OCI-M2 (cell line): ENCODE results near the gene SLC23A3.

ENCODE experiments used
- DNase-seq: peaks from one replicate; lab custom pipeline; 2025; ENCODE audit not compliant: unreplicated experiment; lab: John Stamatoyannopoulos, UW

Gene SLC23A3

DNA sequence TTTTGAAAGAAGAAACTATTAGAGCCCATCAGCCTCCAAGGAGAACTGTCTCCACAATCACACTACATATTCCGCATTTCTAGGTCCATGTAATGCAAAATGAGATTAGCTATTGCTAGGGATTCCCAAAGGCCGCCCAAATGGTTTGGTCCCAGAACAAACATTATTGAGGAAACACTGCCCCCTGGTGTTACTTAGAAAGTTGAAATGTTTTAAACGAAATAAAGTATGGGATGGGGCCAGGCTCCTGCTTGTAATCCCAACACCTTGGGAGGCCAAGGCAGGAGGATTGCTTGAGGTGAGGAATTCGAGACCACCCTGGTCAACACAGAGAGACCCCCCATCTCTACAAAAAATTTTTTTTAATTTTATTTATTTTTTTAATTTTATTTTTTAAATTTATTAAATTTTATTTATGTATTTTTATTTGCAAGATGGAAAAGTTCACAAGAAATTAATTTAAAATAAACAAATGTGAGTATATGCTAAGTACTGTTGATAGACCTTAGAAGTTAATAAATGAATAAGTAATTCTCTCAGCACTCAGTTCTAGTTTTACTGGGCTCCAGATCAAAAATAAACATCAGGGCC lies 14.7 kb downstream of the SLC23A3 start:
- no peak for DNase-seq

DNA sequence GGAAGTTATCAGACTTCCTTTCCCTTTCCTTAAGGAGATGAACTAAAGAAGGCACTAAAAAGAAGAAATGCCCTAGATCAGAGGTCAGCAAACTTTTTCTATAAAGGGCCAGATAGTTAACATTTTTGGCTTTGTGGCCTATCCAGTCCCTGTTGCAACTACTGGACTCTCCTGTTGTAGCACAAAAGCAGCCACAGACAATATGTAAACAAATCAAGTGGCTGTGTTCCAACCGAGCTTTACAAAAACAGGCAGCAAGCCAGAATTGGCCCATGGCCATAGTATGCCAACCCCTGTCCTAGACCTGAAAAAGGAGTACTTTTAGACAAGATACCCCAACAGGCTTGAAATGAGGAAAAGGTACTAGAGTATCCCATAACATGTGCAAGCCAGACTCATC lies 20.2 kb downstream of the SLC23A3 start:
- DNase-seq = no peak

DNA sequence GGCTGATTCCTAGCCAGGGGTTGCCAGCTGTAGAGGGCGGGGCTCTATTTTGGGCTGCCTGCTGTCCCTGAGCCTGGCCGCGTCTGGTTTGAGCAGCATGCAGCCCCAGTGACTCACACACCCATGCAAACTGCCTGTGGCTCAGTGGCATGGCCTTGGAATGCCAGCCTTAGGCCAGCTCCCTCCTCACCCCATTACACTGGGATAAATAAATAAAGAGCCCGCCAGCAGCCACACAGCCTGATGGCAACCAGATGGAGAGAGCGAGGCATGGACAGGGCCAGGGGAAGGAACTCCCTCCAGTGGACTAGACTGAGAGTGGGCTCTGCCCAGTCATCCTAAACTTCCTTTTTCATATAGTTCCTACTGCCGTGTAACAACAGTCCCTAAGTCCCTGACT lies 27.5 kb downstream of the SLC23A3 start:
- no peak for DNase-seq

DNA sequence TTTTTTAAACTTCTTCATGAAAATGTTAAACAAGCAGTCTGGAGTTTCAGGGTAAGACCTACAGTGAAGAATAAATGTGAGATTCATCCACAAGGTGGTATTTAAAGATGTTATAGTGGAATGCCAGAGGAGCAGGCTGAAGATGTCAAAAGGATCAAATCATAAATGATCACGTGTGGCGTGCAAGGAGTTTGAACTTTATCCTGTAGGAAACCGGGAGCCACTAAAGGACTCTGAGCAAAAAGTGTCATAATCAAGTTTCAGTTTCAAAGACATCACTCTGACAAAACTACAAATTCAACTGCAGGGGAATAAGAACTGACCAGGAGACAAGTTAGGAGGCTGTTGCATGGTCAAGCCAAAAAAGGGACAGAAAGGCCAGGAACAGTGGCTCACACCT lies 29.1 kb downstream of the SLC23A3 start:
- DNase-seq = no peak

DNA sequence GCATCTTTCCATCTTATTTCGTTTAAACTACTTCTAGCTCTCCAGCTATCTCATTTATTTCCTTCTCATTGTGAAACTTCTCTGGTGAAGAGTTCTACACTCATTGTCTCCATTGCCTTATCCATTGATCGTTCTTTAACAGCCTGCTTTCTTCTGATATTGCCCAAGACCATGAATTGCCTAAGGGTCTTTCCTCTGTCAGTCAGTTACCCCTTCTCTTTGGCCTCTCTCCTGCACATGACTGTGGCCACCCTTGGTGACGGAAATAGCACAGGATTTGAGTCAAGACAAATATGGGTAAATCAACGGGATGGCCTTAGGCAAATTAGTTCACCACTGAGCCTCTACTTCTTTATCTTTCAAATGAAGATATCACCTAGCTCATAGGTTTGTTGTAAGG lies 35.9 kb downstream of the SLC23A3 start:
- no peak for DNase-seq

DNA sequence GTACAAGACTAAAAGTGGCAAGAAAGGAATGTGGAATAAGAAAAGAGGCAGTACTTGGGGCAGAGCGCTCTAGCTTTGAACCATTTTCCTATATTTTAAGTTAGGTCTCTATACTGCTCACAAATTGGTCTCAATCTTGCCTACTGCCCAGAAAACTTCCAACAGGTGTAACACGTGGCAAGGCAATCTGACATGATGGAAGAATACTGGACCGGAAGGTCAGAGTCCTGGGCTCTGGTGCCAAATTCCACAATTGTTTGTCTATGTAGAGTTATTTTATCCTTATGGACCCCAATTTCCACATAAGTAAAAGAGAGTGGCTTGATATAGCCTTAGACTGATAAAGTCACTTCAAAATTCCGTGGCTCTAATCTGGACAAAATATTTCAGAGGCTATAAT lies 38.1 kb downstream of the SLC23A3 start:
- no peak for DNase-seq

DNA sequence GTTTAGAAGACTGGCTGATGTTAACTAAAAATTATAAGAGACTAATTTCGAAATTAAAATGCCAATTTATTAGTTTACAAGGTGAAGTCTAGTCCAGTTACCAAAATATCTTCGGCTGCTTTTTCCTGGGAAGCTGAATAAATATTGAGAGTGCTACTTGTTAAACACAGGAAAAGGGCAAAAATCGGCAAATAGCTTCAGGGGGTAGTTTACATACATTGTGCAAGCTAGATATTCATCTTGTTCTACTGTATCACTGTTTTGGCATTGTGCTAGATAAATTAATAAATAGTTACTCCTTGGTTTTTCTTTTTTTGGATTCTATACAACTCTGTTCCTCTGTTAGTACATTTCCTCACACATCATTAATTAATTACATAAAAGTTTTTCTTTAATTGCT lies 38.5 kb downstream of the SLC23A3 start:
- no peak for DNase-seq

DNA sequence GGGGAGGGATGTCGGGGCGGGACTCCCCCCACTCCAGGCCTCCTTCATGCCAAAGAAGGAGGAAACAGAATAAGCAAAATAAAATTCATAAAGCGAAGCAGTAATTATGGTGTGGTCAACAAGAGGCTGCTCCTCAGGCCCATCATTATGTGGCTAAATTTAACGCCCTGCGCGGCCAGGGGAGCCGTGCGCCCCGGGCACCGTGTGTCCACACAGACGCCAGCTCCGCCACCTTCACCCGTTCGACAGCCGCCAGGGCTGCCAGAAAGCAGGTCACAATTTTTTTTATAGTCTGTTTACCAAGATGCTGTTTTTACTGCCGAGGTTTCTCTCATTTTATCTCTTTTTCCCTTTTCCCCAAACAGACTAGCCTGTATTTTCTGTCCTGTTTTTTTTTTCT lies 40.2 kb downstream of the SLC23A3 start:
- no peak for DNase-seq

DNA sequence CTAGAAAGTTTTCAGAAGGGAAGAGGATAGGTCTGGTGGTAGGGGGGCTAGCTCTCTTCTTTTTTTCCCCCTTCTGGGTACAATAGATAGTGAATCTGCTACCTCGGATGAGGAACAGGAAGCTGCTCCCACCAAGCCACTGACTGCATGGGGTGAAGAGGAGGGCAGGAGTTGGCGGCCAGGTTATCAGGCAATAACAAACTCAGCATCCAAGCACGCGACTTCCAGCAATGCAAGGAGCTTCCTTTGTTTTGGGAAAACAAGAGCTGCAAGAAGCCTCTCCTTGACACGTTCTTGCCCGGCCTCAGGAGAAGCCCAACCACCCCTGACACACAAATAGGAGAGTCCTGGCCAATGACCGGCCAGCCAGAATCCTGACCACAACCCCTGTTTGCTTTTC lies 41.4 kb downstream of the SLC23A3 start:
- peak; percentile 91 for DNase-seq

DNA sequence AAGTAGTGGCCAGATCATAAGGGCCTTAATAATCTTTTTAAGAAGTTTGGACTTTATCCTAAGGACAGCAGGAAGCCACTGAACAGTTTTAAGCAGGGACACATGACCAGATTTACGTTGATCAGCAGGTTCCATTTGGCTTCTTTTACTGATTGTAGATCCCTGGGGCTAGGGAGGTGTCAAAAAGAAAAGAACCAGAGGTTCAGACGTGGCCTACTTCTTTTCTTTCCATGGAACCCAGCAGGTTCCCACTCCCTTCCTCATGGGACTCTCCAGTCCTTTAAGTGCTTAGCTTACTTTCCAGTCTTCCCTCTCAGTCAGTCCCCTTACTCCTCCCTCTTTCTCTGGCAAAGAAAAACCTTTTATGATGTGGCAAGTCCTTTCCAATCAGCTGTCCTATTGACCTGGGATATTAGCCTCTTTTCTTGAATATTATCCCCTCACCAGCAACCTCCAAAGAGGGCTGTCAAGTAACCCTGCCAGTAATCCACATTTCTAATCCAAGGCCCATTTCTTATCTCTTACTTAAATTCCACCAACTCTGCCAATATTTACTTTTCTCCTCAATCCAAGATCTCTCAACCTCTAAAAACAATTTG lies 42.7 kb downstream of the SLC23A3 start:
- no peak for DNase-seq

DNA sequence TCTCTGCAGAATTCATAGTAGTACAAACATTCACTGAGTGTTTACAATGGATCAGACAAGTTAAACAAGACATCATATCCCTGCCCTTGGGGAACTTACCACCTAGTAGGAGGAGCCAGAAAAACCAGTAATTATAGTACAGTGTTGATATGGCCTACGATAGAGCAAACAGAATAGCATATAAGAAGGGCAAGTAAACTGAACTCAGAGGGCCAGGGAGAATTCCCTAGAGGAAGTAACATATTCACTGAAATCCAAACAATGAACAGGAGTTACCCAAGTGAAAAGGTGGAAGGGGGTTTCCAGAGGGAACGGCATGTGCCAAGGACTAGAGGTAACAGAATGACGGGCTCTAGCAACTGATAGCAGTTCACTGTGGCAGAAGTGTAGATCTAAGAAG lies 43.3 kb downstream of the SLC23A3 start:
- no peak for DNase-seq

DNA sequence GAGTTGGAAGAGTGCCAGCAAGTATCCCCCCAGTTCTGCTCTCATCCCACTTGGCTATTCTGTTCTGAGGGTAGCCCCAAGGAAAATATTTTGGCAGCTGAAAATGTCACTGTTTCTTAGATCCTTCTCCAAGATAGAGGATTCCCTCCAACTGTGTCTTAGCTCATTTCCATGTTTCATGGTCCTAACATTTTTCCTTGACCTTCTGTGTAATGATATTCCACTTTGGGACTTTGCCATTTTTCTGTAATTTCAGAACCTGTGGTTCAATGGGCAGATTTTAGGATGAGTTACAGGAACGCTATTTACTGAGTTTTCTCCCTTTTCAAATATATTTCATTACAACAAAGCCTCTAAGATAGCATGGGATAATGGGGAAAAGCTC lies 44.0 kb downstream of the SLC23A3 start:
- DNase-seq = no peak

DNA sequence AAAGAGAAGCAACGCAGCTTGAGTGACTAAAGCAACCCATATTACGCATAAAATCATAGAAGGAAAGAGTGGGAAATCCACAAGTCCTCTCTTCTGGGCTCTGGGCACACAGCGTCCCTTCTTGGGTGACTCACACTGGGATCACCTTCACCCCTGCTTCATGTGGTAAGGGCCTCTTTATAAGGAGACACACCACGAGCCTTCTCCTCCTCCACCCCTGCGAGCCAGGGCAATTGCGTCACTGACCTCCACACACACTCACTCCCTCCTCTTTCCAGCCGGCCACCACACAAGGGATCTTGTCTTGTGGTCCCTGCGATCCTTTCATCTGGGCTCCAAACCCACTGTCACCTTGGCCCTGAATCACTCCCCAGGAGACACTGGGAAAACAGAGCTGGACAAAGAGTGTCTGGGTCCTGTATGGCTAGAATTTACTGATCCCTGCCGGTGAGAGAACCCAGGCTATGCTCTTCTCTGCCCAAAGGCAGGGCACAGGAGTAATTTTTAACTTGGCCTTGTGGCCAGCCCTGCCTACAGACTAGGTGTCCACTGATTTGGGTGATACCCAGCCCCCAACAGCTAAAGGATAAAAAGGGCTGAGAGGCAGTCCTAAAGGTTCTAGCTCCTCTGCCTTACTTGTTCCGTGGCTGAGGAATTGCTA lies 44.5 kb downstream of the SLC23A3 start:
- no peak for DNase-seq

DNA sequence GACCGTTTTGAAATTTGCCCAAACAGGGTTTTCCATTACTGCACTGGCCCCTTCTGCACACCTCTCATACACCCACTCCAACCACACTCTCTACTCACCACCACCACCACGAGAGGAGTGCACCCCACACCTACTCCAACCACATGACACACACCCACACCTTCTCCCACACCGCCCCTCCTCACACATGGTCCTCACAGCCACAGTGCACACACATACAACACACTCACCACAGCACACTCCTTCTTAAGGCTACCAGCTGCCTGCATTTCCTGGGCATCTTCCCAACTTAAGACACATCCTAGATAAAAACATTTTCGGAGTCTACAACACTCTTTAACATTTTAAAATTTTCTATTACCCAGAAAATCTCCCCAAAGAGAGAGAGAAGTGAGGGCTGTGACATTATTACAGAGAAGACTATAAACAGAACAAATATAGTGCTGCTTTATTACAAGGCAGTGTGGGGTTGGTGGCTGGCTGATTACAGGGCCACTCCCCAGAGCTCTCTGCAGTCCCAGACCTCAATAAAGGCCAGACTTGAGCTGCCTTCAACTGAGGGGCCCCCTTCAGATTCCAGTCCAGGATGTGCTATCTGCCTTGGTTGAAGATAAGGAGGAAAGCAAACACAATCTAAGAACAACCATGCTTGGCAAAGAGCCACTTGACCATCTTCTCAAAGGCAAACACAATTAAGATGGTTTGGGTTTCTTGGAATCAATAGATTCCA lies 45.3 kb downstream of the SLC23A3 start:
- DNase-seq = peak; percentile 49

DNA sequence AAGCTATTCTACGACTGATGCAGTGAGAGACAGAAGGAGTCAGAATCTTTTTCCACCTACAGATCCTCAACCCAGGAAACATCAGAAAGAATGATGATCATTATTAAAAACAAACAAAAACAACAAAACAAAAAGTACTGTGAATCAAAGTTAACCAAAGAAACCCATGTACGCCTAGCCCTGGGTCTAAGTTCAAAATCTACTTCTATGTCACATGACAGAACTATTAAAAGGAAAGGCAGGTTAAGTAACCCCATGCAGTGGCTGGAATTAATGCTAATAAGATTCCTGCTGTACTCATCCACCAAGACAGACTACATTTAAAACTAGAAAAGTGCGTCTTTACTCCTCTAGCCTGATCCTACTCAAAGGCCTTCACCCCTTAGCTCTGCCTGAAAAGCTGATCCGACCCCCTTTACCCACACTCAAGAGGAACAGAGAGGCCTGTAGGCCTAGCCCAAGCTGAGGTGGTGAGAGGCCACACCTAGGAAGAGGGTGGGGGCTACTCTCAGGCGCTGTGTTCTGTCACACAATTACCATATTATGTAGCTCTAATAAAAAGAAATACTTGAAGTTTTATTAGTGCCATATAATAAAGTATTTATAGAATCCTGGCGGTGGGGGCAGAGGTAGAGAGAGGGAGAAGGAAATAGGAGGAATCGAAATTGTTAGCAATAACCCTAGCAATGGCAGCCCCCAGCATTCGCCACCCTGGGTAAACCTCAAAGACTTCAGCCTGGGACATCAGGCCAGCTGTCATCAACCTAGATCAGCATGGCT lies 46.3 kb downstream of the SLC23A3 start:
- no peak for DNase-seq

DNA sequence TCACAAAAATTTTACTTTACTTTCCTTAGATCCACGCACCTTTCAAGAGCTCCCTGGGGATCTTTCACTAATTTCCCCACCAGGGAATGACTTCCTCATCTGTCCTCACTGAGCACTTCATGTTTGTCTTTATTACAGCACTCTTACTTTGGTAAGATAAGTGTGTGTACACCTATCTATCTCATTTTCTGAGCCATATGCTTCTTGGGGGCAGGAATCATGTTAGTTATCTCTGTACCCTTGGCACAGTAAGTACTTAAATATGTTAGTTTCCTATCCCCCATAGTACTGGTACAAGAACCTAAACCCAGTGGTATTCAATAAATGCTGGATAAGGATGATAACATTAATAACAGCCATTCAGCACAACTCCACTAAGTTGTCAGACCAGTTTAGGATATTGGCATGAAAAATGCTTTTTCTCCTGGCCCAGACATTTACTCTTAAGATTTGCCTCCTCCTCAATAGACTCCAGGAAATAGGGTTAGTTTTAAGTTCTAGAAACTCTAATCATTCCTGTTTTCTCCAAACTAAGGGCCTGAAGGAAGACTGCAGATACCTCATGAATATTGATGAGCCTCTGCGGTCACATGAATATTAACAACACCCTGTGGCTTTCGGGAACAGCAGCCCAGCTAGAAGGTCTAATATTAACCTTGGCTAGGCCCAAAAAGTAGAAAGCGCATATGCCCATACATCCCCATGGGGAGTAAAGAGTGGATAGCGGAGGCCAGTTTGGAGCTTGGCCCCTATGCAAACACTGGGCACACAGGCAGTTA lies 47.4 kb downstream of the SLC23A3 start:
- no peak for DNase-seq

DNA sequence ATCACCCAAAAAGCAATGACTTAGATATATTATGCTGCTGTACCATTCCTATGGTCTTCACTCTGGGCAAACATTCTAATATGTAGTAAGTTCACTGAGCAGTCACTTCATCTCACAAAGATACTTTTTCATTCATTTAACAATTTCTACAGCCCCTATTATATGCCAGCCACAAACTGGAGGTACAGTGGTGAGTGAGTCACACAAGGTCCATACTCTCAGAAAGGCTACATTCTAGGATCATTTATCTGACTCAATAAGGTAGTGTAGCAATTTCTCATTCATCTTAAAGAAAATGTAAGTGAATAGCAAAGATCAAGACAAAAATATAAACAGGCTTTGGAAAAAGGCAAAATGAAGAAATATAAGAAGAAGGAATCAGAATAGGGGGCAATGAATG lies 49.7 kb downstream of the SLC23A3 start:
- no peak for DNase-seq

DNA sequence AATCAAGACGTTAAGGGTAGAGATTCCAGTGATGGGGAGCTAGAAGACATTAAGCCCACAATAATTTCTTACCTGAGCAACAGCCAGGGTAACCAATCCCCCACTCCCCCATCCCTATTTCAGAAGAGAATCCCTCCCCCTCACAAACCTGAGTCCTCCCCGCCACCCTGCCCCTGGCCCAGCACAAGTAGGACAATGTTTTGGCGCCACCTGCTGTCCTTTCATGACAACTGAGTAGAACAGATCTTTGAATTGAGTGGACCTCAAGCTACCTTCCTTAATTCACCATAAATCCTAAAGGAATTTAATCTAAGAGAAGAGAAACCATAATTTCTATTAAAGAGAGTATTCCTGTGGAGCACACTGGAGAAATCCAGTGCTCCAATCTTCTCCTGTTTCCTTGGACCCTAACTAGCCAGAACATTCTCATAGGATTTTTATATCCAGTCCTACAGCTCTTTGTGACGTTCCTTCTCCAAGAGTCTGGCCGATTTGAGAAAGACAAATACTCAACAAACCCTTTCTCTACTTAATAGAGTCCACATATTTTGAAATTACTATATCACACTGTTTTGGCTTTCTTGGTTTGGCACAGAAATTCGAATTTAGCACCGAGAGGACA lies 50.3 kb downstream of the SLC23A3 start:
- no peak for DNase-seq

DNA sequence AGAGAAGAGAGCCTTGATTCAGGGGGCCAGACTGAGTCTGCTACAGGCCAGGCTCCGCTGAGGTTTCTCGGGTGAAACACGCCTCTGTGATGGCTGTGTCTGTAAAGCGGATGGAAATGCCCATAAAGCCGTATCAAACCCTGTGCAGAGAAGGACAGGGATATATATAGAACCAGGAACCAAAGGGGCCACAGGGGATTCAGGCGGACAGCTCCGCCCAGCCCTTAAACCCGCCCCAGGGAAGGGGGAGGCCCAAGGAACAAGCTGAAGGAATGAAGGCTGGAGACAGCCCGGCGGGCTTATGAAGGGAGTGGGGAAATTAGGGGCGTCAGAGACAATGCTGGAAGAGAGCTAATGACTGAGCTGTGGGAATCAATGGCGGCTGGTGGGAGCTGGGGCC lies 51.3 kb downstream of the SLC23A3 start:
- no peak for DNase-seq
